Glutamatergic neuron (in vitro differentiated cells): ENCODE measurements around the gene TUBGCP6. TPM values are rescaled to one million over a fixed set of nuclear protein-coding genes. Genes with fewer than 3 reads are reported as not detected.
"Not testable (repeated sequence)": the region's sequence is repeated elsewhere in the genome, so short reads cannot be mapped to it uniquely, and the experiment has no call there.

ENCODE experiments used
- DNase-seq: peaks from one replicate; pipeline ENCODE4 v3.0.0; 2022
- H3K27ac Mint-ChIP-seq: one replicate; pipeline ENCODE4 v1.8.0; 2020; ENCODE audit warnings: mild to moderate bottlenecking, mixed read lengths, inconsistent platforms; ENCODE audit not compliant: unreplicated experiment
- H3K27me3 Mint-ChIP-seq: one replicate; pipeline ENCODE4 v1.8.0; 2020; ENCODE audit warnings: mild to moderate bottlenecking, moderate library complexity, mixed read lengths, inconsistent platforms; ENCODE audit not compliant: unreplicated experiment
- H3K36me3 Mint-ChIP-seq: one replicate; pipeline ENCODE4 v1.8.0; 2020; ENCODE audit warnings: mild to moderate bottlenecking, mixed read lengths, inconsistent platforms; ENCODE audit not compliant: unreplicated experiment
- H3K4me1 Mint-ChIP-seq: one replicate; pipeline ENCODE4 v1.8.0; 2020; ENCODE audit warnings: mild to moderate bottlenecking, low read depth, mixed read lengths, inconsistent platforms; ENCODE audit not compliant: unreplicated experiment
- H3K4me3 Mint-ChIP-seq: one replicate; pipeline ENCODE4 v1.8.0; 2020; ENCODE audit warnings: mild to moderate bottlenecking, mixed read lengths, inconsistent platforms; ENCODE audit not compliant: unreplicated experiment
- H3K9me3 Mint-ChIP-seq: one replicate; pipeline ENCODE4 v1.8.0; 2020; ENCODE audit warnings: mild to moderate bottlenecking, moderate library complexity, mixed read lengths, inconsistent platforms; ENCODE audit not compliant: unreplicated experiment
- CTCF ChIP-seq: fragments of 200-600 bp; sonication (generic); IDR thresholded peaks from one replicate; pipeline ENCODE4 v1.5.0; 2021; ENCODE audit not compliant: partially characterized antibody, unreplicated experiment
- total RNA-seq: library from RNA; stranded (reverse); fragmentation: NEBNext Ultra II Directional; extraction: Animal tissue kit (Norgen Biotek cat#: 25700); gene quantifications from one replicate; pipeline ENCODE4 v1.2.1, GENCODE V29; 2021; ENCODE audit not compliant: unreplicated experiment

The TUBGCP6 gene
- total RNA-seq, 1 donor from 2014 or later: 51.0 TPM

GRCh38 chr22:50274311-50274710, 29.5 kb upstream of the TUBGCP6 start:
- peaks cover 5% of the 10 kb centered on the region for H3K9me3 Mint-ChIP-seq
- peaks cover 6% of the 10 kb centered on the region for H3K27me3 Mint-ChIP-seq
- peak overlapping the region; percentile 50 for H3K27ac Mint-ChIP-seq
- peak; percentile 62 for DNase-seq
- no peak for TF ChIP-seq CTCF
- H3K4me1 Mint-ChIP-seq: peaks cover 11% of the 10 kb centered on the region
- no peaks in the 10 kb centered on the region for H3K36me3 Mint-ChIP-seq
- peak overlapping the region; percentile 71 for H3K4me3 Mint-ChIP-seq

DNA sequence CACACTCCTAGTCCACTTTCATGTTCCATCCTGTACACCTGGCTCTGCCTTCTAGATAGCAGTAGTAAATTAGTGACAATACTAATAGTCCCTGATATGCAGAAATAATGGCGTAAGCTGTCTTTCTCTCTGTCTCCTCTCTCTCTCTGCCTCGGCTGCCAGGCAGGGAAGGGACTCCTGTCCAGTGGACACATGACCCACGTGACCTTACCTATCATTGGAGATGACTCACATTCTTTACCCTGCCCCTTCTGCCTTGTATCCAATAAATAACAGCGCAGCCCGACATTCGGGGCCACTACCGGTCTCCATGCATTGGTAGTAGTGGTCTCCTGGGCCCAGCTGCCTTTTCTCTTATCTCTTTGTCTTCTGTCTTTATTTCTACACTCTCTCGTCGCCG, 29.0 kb upstream of the TUBGCP6 start:
- peak overlapping the region; percentile 71 for H3K4me3 Mint-ChIP-seq
- peak overlapping the region; percentile 50 for H3K27ac Mint-ChIP-seq
- not testable (repeated sequence) for H3K27me3 Mint-ChIP-seq, H3K9me3 Mint-ChIP-seq, DNase-seq, H3K36me3 Mint-ChIP-seq
- H3K4me1 Mint-ChIP-seq: peaks cover 11% of the 10 kb centered on the region

- H3K9me3 Mint-ChIP-seq, DNase-seq, H3K27me3 Mint-ChIP-seq, H3K36me3 Mint-ChIP-seq: not testable (repeated sequence)
- Mint-ChIP-seq H3K4me1 (peaks cover 13% of the 10 kb centered on the region), H3K4me3 (peak overlapping the region; percentile 71), H3K27ac (peak overlapping the region; percentile 50)
These were observed 28.5 kb upstream of the TUBGCP6 start for GRCh38 chr22:50273352-50273751.

- peak overlapping the region; percentile 89 for H3K27ac Mint-ChIP-seq
- TF ChIP-seq CTCF: no peak
- DNase-seq: peak; percentile 61
- peaks cover 4% of the 10 kb centered on the region for H3K9me3 Mint-ChIP-seq
- H3K27me3 Mint-ChIP-seq: peaks cover 4% of the 10 kb centered on the region
- H3K36me3 Mint-ChIP-seq: no peaks in the 10 kb centered on the region
- H3K4me3 Mint-ChIP-seq: peak overlapping the region; percentile 63
- H3K4me1 Mint-ChIP-seq: peaks cover 13% of the 10 kb centered on the region
These were observed 27.4 kb upstream of the TUBGCP6 start for GRCh38 chr22:50272044-50272802.

- peaks cover 4% of the 10 kb centered on the region for H3K9me3 Mint-ChIP-seq
- H3K36me3 Mint-ChIP-seq: no peaks in the 10 kb centered on the region
- TF ChIP-seq CTCF: no peak
- H3K27me3 Mint-ChIP-seq: peaks cover 4% of the 10 kb centered on the region
- peaks cover 13% of the 10 kb centered on the region for H3K4me1 Mint-ChIP-seq
- no peak overlapping the region for H3K4me3 Mint-ChIP-seq
- no peak overlapping the region for H3K27ac Mint-ChIP-seq
- DNase-seq: peak; percentile 92
These were observed 26.7 kb upstream of the TUBGCP6 start for GRCh38 chr22:50271519-50271970.

DNA sequence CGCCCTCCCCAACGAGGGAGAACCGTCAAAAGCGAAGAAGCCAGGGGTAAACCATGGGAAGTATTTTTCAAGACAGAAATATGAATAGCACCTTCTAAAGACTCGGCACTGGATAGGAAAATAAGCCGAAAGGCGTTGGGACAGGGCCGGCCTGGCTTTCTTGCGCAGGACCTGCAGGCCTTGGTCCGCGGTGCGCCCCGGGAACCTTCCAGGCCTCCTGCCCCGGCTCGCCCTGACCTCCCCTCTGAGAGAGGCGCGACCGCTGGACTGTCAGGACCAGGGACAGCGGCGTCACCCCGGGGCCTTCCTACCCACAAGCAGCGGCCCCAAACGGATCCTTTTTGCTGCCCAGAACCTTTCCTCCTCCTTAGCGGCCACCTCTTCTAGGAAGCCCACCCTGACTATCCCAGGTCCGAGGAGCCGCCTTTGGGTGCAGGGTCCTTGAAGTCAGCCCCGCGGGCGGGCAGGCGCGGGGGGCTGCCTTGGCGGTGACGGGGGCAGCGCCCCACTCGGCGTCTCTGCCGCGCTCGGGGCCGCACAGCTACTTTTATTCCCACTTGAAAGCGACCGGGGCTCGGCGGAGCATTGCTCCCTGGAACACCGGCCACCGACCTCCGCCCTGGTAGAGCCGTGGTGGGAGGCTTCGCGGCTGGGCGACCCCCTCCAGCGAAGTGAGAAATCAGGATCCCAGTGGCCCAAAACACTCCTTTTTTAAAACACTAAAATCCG, 26.0 kb upstream of the TUBGCP6 start:
- DNase-seq: peak; percentile 58
- Mint-ChIP-seq H3K27ac (peak overlapping the region; percentile 90), H3K27me3 (peaks cover 6% of the 10 kb centered on the region), H3K4me1 (peaks cover 13% of the 10 kb centered on the region), H3K36me3 (no peaks in the 10 kb centered on the region), H3K9me3 (peaks cover 4% of the 10 kb centered on the region), H3K4me3 (peak overlapping the region; percentile 84)
- TF ChIP-seq CTCF: no peak
